ENCODE data around the gene ZNF234.
"Not testable (repeated sequence)": the region's sequence is repeated elsewhere in the genome, so short reads cannot be mapped to it uniquely, and the experiment has no call there.

ZNF234 gene

DNA sequence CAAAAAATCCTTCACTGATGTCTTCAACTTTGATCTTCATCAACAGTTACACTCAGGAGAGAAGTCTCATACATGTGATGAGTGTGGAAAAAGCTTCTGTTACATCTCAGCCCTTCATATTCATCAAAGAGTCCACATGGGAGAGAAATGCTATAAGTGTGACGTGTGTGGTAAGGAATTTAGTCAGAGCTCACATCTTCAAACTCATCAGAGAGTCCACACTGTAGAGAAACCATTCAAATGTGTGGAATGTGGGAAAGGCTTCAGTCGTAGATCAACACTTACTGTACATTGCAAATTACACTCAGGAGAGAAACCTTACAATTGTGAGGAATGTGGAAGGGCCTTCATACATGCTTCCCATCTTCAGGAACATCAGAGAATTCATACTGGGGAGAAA lies 15.1 kb downstream of the ZNF234 start:
- H3K4me1 Mint-ChIP-seq (ENCODE audit: low read depth): no peaks in the 10 kb centered on the region
- peaks cover 52% of the 10 kb centered on the region for H3K9me3 Mint-ChIP-seq
- no peak overlapping the region for H3K27ac Mint-ChIP-seq
- H3K4me3 Mint-ChIP-seq: no peak overlapping the region
- no peaks in the 10 kb centered on the region for H3K27me3 Mint-ChIP-seq
- peaks cover 83% of the 10 kb centered on the region for H3K36me3 Mint-ChIP-seq (ENCODE audit: low read depth)

DNA sequence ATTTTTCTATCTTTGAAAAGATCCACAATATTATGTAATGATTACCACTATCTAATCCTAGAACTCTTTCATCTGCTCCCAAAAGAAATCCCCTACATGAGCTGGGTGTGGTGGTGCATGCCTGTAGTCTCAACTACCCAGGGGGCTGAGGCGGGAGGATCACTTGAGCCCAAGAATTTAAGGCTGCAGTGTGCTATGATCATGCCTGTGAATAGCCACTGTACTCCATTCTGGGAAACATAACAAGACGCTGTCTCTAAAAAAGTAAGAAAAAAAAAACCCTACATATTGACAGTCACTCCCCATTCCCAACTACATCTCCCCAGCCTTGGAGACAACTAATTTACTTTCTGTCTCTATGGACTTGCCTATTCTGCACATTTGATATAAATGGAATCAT lies 22.4 kb downstream of the ZNF234 start:
- H3K36me3 Mint-ChIP-seq (ENCODE audit: low read depth): peaks cover 58% of the 10 kb centered on the region
- H3K27me3 Mint-ChIP-seq: no peaks in the 10 kb centered on the region
- peaks cover 42% of the 10 kb centered on the region for H3K4me1 Mint-ChIP-seq (ENCODE audit: low read depth)
- H3K9me3 Mint-ChIP-seq: peaks cover 40% of the 10 kb centered on the region
- no peak overlapping the region for H3K4me3 Mint-ChIP-seq
- no peak overlapping the region for H3K27ac Mint-ChIP-seq

DNA sequence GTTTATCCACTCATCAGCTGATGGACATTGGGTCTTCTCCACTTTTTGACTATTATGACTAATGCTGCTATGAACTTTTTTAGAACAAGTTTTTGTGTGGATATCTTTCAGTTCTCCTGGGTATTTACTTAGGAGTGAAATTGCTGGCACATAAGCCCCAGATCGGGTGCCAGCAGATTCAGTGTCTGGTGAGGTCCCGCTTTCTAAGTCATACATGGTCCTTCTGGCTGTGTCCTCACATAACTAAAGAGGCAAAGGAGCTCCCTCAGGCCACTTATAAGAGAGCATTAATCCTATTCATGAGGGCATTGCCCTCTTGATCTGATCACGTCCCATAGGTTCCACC lies 22.9 kb downstream of the ZNF234 start:
- Mint-ChIP-seq H3K27ac (peak overlapping the region; percentile 96), H3K27me3 (no peaks in the 10 kb centered on the region), H3K9me3 (peaks cover 43% of the 10 kb centered on the region), H3K4me1 (ENCODE audit: low read depth) (peaks cover 42% of the 10 kb centered on the region), H3K36me3 (ENCODE audit: low read depth) (peaks cover 59% of the 10 kb centered on the region), H3K4me3 (peak overlapping the region; percentile 94)

DNA sequence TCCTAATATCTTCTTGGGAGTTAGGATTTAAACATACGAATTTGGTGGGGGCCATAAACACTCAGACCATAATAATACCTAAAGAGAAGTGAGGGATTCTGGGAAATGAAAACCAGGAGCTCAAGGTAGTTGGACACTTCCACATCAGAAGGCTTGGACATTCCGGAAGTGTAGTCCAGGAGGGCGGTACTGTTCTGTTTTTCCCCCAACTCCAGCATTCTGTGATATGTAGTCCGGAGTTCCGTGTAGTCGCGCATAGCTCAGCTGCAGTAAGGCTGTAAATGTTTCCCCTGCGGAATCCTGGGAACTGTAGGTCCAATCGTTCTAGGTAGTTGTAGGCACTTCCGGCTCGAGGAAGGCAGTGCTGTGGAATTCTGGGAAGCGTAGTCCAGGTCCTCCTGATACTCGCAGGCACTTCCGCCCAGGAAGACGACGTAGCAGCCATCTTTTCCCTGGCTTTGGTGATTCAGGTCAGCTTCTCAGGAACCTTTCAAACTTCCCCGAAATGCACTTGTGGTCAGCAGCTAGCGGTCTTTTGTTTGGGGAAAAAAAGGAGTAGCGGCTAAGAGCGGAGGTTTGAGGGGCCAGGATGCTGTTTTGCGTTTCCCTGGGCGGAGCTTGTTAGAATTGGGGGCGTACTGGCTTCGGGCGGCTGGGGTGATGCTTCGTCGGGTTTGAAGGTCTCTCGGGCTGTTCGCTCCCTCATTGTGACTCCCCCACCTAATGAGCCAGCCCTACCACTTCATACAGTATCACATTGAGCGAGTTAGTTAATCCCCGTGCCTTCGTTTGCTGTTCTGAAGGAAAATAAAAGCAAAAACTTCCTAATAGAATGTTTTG lies 23.5 kb downstream of the ZNF234 start, which contains the start of gene ZNF226:
TSS of gene ZNF226 (plus strand) at position 428 of the 840 bp plus-strand sequence. CDS start 4,981 bp downstream, outside the sequence.
- Mint-ChIP-seq H3K36me3 (ENCODE audit: low read depth) (peaks cover 61% of the 10 kb centered on the region), H3K4me3 (peak within 1 kb of the TSS; percentile 94), H3K27ac (peak within 1 kb of the TSS; percentile 96), H3K9me3 (peaks cover 44% of the 10 kb centered on the region), H3K4me1 (ENCODE audit: low read depth) (peaks cover 42% of the 10 kb centered on the region), H3K27me3 (no peaks in the 10 kb centered on the region)

DNA sequence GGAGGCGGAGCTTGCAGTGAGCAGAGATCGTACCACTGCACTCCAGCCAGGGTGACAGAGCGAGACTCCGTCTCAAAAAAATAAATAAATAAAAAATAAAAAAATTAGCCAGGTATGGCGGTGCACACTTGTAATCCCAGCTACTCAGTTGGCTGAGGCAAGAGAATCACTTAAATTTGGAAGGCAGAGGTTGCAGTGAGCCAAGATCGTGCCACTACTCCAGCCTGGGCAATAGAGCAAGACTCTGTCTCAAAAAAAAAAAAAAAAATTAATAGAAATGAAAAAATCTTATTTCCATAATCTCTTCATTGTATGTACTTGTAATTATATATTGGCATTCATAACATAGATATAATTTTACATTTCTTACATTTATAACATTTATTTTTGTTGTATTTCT lies 29.3 kb downstream of the ZNF234 start:
- H3K4me1 Mint-ChIP-seq (ENCODE audit: low read depth): peaks cover 25% of the 10 kb centered on the region
- peaks cover 50% of the 10 kb centered on the region for H3K9me3 Mint-ChIP-seq
- H3K27ac Mint-ChIP-seq, H3K27me3 Mint-ChIP-seq, H3K4me3 Mint-ChIP-seq: not testable (repeated sequence)
- peaks cover 89% of the 10 kb centered on the region for H3K36me3 Mint-ChIP-seq (ENCODE audit: low read depth)

DNA sequence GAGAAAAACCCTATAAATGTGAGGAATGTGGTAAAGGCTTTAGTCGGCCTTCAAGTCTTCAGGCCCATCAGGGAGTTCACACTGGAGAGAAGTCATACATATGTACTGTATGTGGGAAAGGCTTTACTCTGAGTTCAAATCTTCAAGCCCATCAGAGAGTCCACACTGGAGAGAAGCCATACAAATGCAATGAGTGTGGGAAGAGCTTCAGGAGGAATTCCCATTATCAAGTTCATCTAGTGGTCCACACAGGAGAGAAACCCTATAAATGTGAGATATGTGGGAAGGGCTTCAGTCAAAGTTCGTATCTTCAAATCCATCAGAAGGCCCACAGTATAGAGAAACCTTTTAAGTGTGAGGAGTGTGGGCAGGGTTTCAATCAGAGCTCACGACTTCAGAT lies 35.2 kb downstream of the ZNF234 start:
- H3K27me3 Mint-ChIP-seq: no peaks in the 10 kb centered on the region
- peaks cover 71% of the 10 kb centered on the region for H3K36me3 Mint-ChIP-seq (ENCODE audit: low read depth)
- H3K4me3 Mint-ChIP-seq: no peak overlapping the region
- no peaks in the 10 kb centered on the region for H3K4me1 Mint-ChIP-seq (ENCODE audit: low read depth)
- H3K27ac Mint-ChIP-seq: no peak overlapping the region
- peaks cover 70% of the 10 kb centered on the region for H3K9me3 Mint-ChIP-seq

DNA sequence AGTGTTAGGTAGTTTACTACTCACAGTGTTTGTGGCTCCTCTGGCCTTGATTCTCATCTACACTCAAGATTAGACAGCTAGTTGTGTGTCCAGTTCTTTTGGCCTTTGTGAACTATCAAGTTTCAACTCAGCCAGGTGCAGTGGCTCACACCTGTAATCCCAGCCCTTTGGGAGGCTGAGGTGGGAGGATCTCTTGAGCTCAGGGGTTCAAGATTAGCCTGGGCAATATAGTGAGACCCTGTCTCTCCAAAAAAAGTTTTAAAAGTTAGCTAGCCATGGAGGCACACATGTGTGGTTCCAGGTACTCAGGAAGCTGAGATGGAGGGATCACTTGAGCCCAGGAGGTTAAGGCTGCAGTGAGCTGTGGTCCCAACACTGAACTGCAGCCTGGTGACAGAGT lies 39.6 kb downstream of the ZNF234 start:
- Mint-ChIP-seq H3K4me1 (ENCODE audit: low read depth) (no peaks in the 10 kb centered on the region), H3K36me3 (ENCODE audit: low read depth) (peaks cover 32% of the 10 kb centered on the region), H3K27me3 (no peaks in the 10 kb centered on the region), H3K4me3 (no peak overlapping the region), H3K27ac (no peak overlapping the region), H3K9me3 (peaks cover 79% of the 10 kb centered on the region)

DNA sequence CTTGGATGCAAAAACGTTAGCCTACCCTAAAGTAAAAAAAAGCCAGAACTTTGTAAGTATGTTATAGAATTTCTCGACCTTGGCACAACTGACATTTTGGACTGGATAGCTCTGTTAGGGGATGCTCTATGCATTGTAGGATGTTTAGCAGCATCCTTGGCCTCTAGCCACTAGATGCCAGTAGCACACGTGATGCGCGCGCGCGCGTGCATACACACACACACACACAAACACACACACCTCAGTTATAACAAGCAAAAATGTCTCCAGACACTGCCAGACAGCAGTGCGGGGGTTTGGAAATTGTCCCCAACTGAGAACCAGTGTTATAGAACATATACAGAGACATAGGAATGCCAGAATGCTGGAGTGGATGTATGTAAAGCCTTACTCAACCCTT lies 40.8 kb downstream of the ZNF234 start:
- H3K27me3 Mint-ChIP-seq: no peaks in the 10 kb centered on the region
- H3K9me3 Mint-ChIP-seq: peaks cover 72% of the 10 kb centered on the region

DNA sequence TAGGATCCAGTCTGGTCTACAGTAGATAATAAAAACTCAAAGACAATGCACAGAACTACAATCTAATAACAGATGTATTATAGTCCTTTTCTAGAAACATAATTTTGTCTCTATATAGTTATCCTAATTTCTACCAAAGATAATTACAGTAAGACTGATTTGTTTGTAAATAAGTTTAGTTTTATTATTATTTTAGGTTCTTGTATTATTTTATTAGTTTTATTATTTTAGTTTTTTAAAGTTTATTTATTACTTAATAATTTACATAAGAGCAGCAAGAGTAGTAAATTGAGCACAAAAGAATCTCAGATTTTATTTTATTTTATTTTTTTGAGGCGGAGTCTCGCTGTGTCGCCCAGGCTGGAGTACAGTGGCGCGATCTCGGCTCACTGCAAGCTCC lies 48.7 kb downstream of the ZNF234 start:
- peaks cover 57% of the 10 kb centered on the region for H3K9me3 Mint-ChIP-seq
- no peak overlapping the region for H3K27ac Mint-ChIP-seq
- peaks cover 12% of the 10 kb centered on the region for H3K27me3 Mint-ChIP-seq
- no peak overlapping the region for H3K4me3 Mint-ChIP-seq
- no peaks in the 10 kb centered on the region for H3K4me1 Mint-ChIP-seq (ENCODE audit: low read depth)
- peaks cover 31% of the 10 kb centered on the region for H3K36me3 Mint-ChIP-seq (ENCODE audit: low read depth)

More for the DNA sequence above, 40.8 kb downstream of the ZNF234 start:
- H3K36me3 Mint-ChIP-seq (ENCODE audit: low read depth): peaks cover 20% of the 10 kb centered on the region
- no peaks in the 10 kb centered on the region for H3K4me1 Mint-ChIP-seq (ENCODE audit: low read depth)
- no peak overlapping the region for H3K27ac Mint-ChIP-seq
- H3K4me3 Mint-ChIP-seq: no peak overlapping the region

DNA sequence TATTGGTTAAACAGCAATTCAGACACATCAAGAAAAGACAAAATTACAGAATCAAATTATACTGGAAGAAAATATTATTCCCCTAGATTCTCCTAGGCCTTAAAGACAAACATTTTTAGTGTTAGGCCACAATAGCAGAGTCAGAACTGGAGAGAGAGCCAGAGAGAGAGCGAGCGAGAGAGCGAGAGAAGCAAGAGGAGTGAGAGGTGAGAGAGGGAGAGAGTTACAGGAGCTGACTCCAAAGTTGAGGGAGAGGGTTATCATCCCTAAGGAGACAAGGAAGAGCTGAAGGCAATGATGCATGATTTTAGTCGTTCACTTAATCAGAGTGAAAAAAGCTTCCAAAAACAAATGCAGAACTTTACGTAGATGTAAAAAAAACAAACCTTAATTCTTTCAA lies 50.8 kb downstream of the ZNF234 start:
- H3K4me1 Mint-ChIP-seq (ENCODE audit: low read depth): no peaks in the 10 kb centered on the region
- H3K36me3 Mint-ChIP-seq (ENCODE audit: low read depth): peaks cover 39% of the 10 kb centered on the region
- H3K27ac Mint-ChIP-seq: no peak overlapping the region
- peaks cover 56% of the 10 kb centered on the region for H3K9me3 Mint-ChIP-seq
- H3K27me3 Mint-ChIP-seq: peaks cover 17% of the 10 kb centered on the region
- no peak overlapping the region for H3K4me3 Mint-ChIP-seq

DNA sequence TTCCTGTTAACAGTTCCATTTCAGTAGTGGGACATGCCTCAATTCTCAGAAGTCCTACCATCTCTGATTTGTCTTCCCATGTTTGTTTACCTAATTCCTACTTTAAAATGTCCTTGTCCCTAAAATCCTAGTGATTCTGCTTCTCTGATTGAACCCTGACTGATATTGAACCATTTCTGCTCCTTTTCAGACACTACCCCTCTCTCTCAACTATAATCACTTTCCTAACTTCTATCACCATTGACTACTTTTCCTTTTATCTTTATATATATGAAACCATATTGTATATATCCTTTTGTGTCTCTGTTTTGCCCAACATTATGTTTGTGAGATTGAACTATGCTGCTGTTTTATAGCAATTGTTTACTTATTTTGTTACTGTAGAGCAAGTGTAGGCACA lies 55.4 kb downstream of the ZNF234 start:
- Mint-ChIP-seq H3K27ac (no peak overlapping the region), H3K36me3 (ENCODE audit: low read depth) (peaks cover 22% of the 10 kb centered on the region), H3K27me3 (peaks cover 14% of the 10 kb centered on the region), H3K4me1 (ENCODE audit: low read depth) (no peaks in the 10 kb centered on the region), H3K9me3 (peaks cover 36% of the 10 kb centered on the region), H3K4me3 (no peak overlapping the region)

DNA sequence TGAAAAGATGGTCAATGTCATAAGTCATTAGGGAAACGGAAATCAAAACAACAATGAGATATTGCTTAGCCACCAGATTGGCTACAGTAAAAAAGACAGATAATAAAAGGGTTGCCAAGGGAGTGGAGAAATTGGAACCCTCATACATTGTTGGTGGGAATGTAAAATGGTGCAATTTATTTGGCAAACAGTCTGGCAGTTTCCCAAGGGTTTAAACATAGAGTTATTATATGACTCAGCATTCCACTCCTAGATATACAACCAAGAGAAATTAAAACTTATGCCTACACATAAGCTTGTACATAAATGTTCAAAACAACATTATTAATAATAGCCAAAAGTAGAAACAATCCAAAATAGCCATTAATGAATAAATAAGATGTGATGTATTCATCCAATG lies 61.1 kb downstream of the ZNF234 start:
- Mint-ChIP-seq H3K4me1 (ENCODE audit: low read depth) (peaks cover 5% of the 10 kb centered on the region), H3K27ac (no peak overlapping the region), H3K27me3 (peaks cover 18% of the 10 kb centered on the region), H3K9me3 (peaks cover 26% of the 10 kb centered on the region), H3K4me3 (no peak overlapping the region), H3K36me3 (ENCODE audit: low read depth) (peaks cover 23% of the 10 kb centered on the region)

DNA sequence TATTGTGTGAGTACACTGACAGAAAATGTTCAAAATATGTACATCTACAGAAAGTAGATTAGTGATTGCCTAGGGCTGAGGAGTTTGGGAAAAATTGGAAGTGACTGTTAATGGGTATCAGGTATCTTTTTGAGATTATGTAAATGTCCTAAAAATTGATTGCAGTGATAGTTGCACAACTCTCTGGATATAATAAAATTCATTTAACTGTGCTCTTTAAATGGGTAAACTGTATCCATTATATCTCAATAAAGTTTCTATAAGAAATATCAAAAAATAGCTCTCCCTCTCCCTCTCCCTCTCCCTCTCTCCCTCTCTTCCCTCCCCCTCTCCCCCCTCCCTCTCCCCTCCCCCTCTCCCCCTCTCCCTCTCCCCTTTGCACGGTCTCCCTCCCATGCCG lies 61.6 kb downstream of the ZNF234 start:
- peaks cover 27% of the 10 kb centered on the region for H3K9me3 Mint-ChIP-seq

DNA sequence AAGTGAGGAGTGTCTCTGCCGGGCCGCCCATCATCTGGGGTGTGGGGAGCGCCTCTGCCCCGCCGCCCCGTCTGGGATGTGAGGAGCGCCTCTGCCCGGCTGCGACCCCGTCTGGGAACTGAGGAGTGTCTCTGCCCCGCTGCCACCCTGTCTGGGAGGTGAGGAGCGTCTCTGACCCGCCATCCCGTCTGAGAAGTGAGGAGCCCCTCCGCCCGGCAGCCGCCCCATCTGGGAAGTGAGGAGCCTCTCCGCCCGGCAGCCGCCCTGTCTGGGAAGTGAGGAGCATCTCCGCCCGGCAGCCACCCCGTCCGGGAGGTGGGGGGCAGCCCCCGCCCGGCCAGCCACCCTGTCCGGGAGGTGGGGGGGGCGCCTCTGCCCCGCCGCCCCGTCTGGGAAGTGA lies 62.5 kb downstream of the ZNF234 start:
- peaks cover 34% of the 10 kb centered on the region for H3K9me3 Mint-ChIP-seq
- H3K27me3 Mint-ChIP-seq: peaks cover 18% of the 10 kb centered on the region
- H3K4me3 Mint-ChIP-seq; H3K4me1 Mint-ChIP-seq (ENCODE audit: low read depth); H3K27ac Mint-ChIP-seq: not testable (repeated sequence)
- H3K36me3 Mint-ChIP-seq (ENCODE audit: low read depth): peaks cover 30% of the 10 kb centered on the region

More for the DNA sequence above, 61.6 kb downstream of the ZNF234 start:
- Mint-ChIP-seq H3K36me3 (ENCODE audit: low read depth) (peaks cover 27% of the 10 kb centered on the region), H3K27me3 (peaks cover 18% of the 10 kb centered on the region), H3K4me1 (ENCODE audit: low read depth) (peaks cover 10% of the 10 kb centered on the region), H3K4me3 (no peak overlapping the region), H3K27ac (no peak overlapping the region)

DNA sequence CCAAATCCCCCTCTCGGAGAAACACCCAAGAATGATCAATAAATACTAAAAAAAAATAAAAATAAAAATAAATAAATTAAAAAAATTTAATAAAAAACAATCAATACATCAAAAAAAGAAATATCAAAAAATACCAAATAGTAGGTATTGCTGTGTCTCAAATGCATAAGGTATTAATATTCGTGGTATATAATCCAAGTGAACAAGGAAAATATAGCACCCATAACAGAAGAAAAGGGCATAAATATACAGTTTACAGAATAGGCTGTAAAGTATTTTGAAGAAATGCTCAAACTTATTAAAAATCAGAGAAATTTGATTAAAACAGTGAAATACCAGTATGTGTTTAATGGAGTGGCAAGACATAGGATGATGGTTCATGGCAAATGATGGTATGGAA lies 63.4 kb downstream of the ZNF234 start:
- Mint-ChIP-seq H3K4me1 (ENCODE audit: low read depth) (peaks cover 10% of the 10 kb centered on the region), H3K27ac (no peak overlapping the region), H3K4me3 (no peak overlapping the region), H3K36me3 (ENCODE audit: low read depth) (peaks cover 30% of the 10 kb centered on the region), H3K9me3 (peaks cover 39% of the 10 kb centered on the region), H3K27me3 (peaks cover 18% of the 10 kb centered on the region)

Measured in stimulated activated naive CD8-positive, alpha-beta T cell treated with anti-CD3 and anti-CD28 coated beads, Interleukin-15, Interleukin-2, amounts not matched to agents 100 ng/mL and 50 ng/mL, for 24 hours (primary cell).